ENCODE results near the gene HPS6. TPM values are rescaled to one million over a fixed set of nuclear protein-coding genes. Genes with fewer than 3 reads are reported as not detected.

The HPS6 gene
- total RNA-seq, 1 experiment from 2014 or later = 21.6 TPM

DNA sequence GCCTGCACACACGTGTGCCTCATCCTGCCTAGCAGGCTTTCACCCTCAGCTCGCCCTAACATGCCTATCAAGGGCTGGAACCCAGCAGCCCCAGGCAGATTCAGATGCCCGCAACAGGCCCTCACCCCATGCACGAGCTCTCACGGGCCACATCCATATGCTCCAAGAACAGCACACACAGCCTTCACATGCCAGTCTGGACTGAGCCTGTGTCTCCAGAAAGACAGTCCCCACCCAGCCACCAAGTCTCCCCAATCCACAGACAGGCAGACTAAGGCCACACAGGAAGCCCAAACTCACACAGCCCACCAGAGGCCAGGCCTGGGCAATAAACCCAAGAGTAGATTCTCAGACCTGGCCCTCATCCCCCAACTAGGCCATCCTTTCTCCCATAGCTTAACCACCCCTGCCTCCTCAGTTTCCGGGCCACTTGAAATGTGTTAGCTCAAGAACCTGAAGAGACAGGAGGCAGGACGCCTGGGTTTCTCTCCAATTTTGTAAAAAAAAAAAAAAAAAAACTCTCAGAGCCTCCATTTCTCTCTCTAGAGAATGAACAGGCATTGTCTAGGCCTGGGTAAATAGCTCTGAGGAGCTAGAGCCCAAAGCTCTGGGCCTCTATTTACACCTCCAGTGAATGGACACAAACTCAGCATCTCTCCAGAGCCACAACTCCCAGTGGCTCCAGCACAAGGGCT, 48.3 kb downstream of the HPS6 start:
- no peak for DNase-seq (ENCODE audit: low read depth, low spot score)
- in situ Hi-C loops (cut with HindIII; ENCODE audit: low pct_unique_long_range_greater_than_20kb, low sequenced_read_pairs) = no loop called here

DNA sequence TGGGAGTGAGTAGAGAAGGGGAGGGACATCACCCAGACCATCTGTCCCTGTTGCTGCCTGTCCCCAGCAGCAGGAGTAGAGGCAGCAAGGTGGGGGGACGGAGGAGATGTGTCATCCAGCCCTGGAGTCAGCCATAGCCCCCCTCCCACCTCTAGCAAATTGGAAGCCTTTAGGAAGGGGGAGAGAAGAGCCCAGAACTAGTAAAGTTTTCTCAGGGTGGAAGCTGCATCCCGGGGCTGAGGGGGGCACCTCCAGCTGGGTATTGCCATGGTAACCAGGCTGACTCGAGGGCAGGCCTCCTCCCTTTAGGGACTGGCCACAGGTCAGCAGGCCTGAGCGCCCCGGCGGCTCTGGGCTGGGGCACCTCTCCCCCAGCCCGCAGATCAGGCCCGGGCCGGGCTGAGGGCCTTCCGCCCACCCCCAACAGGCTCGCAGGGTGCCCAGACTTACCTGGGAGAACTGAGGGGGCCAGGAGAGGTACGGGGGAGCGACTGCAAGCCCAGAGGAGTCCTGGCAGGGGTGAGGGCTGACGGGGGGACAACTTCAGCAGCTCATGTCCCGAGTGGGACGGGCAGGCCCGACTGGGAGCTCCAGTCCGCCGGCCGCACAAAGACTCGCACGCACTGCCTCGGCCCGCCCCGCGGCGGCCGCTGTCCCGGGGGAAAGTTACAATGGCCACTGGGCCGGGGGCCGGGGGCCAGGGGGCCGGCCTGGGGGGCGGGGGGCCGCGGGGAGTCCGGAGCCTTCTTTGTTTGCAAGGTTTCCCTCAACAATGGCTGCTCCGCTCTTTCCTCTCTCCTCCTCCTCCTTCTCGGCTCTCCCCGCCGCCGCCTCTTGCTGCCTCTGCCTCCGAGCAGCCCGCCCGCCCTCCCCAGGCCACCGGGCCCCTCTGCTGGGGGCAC, 49.1 kb downstream of the HPS6 start:
- DNase-seq (ENCODE audit: low read depth, low spot score) = no peak
- in situ Hi-C loops (cut with HindIII; ENCODE audit: low pct_unique_long_range_greater_than_20kb, low sequenced_read_pairs) = no loop called here

DNA sequence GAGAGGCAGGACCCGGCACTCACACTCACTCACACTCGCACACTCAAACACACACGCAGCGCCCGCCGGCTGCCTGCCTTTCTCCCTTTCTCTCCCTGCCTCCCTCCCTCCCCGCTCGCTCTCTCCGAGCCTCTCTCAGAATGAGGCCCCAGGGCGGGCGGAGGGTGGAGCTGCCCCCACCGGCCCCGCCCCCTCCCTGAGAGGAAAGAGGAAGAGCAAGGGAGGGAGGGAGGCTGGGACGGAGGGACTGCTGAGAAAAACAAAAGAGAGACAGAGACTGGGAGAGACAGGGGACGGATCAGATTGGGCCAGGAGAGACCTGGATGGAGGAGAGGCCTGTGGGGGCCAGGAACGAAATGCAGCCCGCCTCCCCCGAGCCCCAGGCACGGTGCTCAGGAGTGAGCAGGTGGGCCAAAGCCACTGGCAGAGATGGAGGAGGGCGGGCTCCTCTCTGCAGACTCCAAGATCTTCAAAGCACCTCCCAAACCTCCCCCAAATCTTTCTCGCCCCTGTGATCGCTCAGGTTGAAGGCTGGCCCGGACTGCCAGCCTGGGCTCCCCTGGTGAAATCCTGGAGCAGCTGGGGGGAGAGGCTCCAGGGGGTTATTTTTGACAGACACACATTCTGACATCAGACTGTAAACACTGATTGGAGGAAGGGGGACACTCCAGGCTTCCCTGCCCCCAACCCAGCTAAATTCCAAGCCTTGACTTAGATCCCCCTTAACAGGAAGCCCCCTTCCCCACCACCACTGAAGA, 49.9 kb downstream of the HPS6 start:
- DNase-seq (ENCODE audit: low read depth, low spot score) = peak; percentile 80
- in situ Hi-C loops (cut with HindIII; ENCODE audit: low pct_unique_long_range_greater_than_20kb, low sequenced_read_pairs) = no loop called here

DNA sequence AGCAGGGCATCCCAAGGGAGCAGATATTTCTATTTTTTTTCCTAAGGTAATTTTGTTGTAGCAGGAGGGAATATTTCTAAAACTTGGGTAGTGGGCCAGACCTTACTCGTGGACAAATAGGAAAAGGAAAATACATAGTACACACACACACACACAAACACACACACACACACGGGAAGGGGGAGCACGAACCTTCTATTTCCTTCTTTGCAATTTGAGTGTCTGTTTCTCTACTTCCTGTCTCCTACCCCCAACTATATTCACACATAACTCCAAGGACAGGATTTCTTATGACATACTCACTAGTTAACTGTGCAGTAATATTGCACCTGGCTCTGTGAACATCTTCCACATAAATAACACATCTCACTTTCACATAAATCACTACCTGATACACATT, 50.6 kb downstream of the HPS6 start:
- in situ Hi-C loops (cut with HindIII; ENCODE audit: low pct_unique_long_range_greater_than_20kb, low sequenced_read_pairs) = no loop called here
- no peak for DNase-seq (ENCODE audit: low read depth, low spot score)

DNA sequence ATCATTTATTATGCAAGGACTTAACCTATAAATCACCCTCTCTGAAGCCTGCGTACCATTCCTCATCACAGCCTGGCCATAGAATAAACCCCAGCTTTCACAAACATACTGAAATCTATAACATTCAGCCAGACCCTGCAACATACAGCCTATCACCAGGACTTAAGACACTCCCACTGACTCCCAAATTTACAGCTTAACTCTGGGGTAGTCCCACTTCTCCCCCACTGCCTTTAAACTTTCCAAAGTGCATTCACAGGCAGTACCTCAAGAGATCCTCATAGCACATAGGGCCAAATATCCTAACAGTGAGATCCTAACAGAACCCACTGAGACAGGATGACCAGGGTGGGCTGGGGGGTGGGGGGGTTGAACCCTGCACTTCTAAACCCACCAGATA, 51.5 kb downstream of the HPS6 start:
- in situ Hi-C loops (cut with HindIII; ENCODE audit: low pct_unique_long_range_greater_than_20kb, low sequenced_read_pairs) = no loop called here
- DNase-seq (ENCODE audit: low read depth, low spot score) = no peak

Small RNA genes within 50 kb of the gene (small RNA-seq; reads per million reads assigned to genes)
- 0 reads per million in 2 experiments for gene AL500527.1
- gene AL500527.2 = 0 reads per million in 2 experiments

Other genes with a start within 250 kb of the HPS6 start
- gene OGA, start 246.9 kb upstream of the HPS6 start, total RNA-seq (2014; rRNA removed; shearing (Covaris generic)) = 46.4 and 57.8 TPM in 2 replicates
- 1.1 and 1.6 TPM in 2 replicates for gene KCNIP2, start 221.5 kb upstream of the HPS6 start, total RNA-seq (2014; rRNA removed; shearing (Covaris generic))
- gene ARMH3, start 9.2 kb upstream of the HPS6 start, total RNA-seq (2014; rRNA removed; shearing (Covaris generic)) = 7.5 and 9.4 TPM in 2 replicates
- gene LDB1, start 55.0 kb downstream of the HPS6 start, total RNA-seq (2014; rRNA removed; shearing (Covaris generic)) = 27.6 and 31.1 TPM in 2 replicates
- 10.8 and 15.6 TPM in 2 replicates for gene PPRC1, start 67.7 kb downstream of the HPS6 start, total RNA-seq (2014; rRNA removed; shearing (Covaris generic))
- gene NOLC1, start 87.0 kb downstream of the HPS6 start, total RNA-seq (2014; rRNA removed; shearing (Covaris generic)) = 64.7 and 65.5 TPM in 2 replicates
- gene ELOVL3, start 160.9 kb downstream of the HPS6 start, total RNA-seq (2014; rRNA removed; shearing (Covaris generic)) = 0.58 and 0.69 TPM in 2 replicates
- not detected in 2 replicates for gene PITX3, start 176.2 kb downstream of the HPS6 start, total RNA-seq (2014; rRNA removed; shearing (Covaris generic))
- gene GBF1, start 180.2 kb downstream of the HPS6 start, total RNA-seq (2014; rRNA removed; shearing (Covaris generic)) = 14.6 and 17.2 TPM in 2 replicates